OCI-LY3 (cell line): Measurements from ENCODE around the gene RAPGEF5.

ENCODE experiments used
- H2AFZ ChIP-seq: fragments of 200-600, 300-600 bp; shearing (Covaris generic); 2 replicates; pipeline ENCODE4 v1.6.0; 2014; ENCODE audit warnings: antibody characterized with exemption, low read depth, low read length
- H3K27ac ChIP-seq: fragments of 200-600, 300-600 bp; sonication (generic); 2 replicates; pipeline ENCODE4 v1.5.1; 2014; ENCODE audit warnings: mild to moderate bottlenecking, low read length, moderate library complexity, mixed read lengths
- H3K27me3 ChIP-seq: fragments of 200-600, 300-600 bp; sonication (generic); 2 replicates; pipeline ENCODE4 v1.6.1; 2014; ENCODE audit warnings: low read depth, low read length, mixed read lengths
- H3K36me3 ChIP-seq: fragments of 200-600, 300-600 bp; sonication (generic); replicated peaks from 2 replicates; pipeline ENCODE3; 2014; ENCODE audit warnings: low read depth, low read length, mixed read lengths
- H3K4me1 ChIP-seq: fragments of 300-600, 200-600 bp; sonication (generic); 2 replicates; pipeline ENCODE4 v1.6.1; 2014; ENCODE audit warnings: low read length, mixed read lengths
- H3K4me2 ChIP-seq: fragments of 200-600, 300-600 bp; sonication (generic); 2 replicates; pipeline ENCODE4 v1.6.1; 2014; ENCODE audit warnings: low read length, mixed read lengths
- H3K4me3 ChIP-seq: fragments of 300-600, 200-600 bp; sonication (generic); 2 replicates; pipeline ENCODE4 v1.5.1; 2014; ENCODE audit warnings: antibody characterized with exemption, mild to moderate bottlenecking, low read length, moderate library complexity
- H3K79me2 ChIP-seq: fragments of 300-600, 200-600 bp; shearing (Covaris generic); 2 replicates; pipeline ENCODE4 v1.6.1; 2014; ENCODE audit warnings: mild to moderate bottlenecking, low read length, mixed read lengths
- H3K9ac ChIP-seq: fragments of 300-600, 200-600 bp; shearing (Covaris generic); 2 replicates; pipeline ENCODE4 v1.6.0; 2014; ENCODE audit warnings: mild to moderate bottlenecking, low read length, moderate library complexity
- H3K9me3 ChIP-seq: fragments of 200-600, 300-600 bp; shearing (Covaris generic); 2 replicates; pipeline ENCODE4 v1.6.1; 2014; ENCODE audit warnings: low read length, mixed read lengths; ENCODE audit not compliant: insufficient read depth
- H4K20me1 ChIP-seq: fragments of 200-600, 300-600 bp; sonication (generic); 2 replicates; pipeline ENCODE4 v1.6.1; 2016; ENCODE audit warnings: low read length, mixed read lengths; ENCODE audit not compliant: insufficient read depth
- CTCF ChIP-seq: fragments of 200-600, 300-600 bp; sonication (generic); IDR thresholded peaks from 2 replicates; pipeline ENCODE4 v1.5.1; 2014; ENCODE audit warnings: antibody characterized with exemption, low read length, low read depth
- EZH2phosphoT487 ChIP-seq: fragments of 200-600 bp; shearing (Covaris generic); IDR thresholded peaks from 2 replicates; pipeline ENCODE4 v1.6.1; 2018; ENCODE audit warnings: antibody characterized with exemption, mixed run types, low read depth

RAPGEF5 gene

GRCh38 chr7:22373388-22373787 is 16.4 kb upstream of the RAPGEF5 start:
- Histone ChIP-seq H3K4me2 (no peak overlapping the region), H3K79me2 (no peaks in the 10 kb centered on the region), H3K36me3 (no peaks in the 10 kb centered on the region), H3K27ac (no peak overlapping the region), H4K20me1 (no peaks in the 10 kb centered on the region), H3K4me3 (no peak overlapping the region), H2AFZ (no peak overlapping the region), H3K9me3 (no peaks in the 10 kb centered on the region), H3K27me3 (peaks cover 13% of the 10 kb centered on the region; the same call in 1 of the 2 replicates), H3K9ac (no peak overlapping the region), H3K4me1 (no peaks in the 10 kb centered on the region)
- TF ChIP-seq EZH2phosphoT487: no peak
- no peak for TF ChIP-seq CTCF

- peaks cover 13% of the 10 kb centered on the region; the same call in 1 of the 2 replicates for H3K27me3 ChIP-seq
- no peak overlapping the region for H3K9ac ChIP-seq
- H3K4me3 ChIP-seq: no peak overlapping the region
- H3K9me3 ChIP-seq: no peaks in the 10 kb centered on the region
- H3K4me2 ChIP-seq: no peak overlapping the region
- no peaks in the 10 kb centered on the region for H3K36me3 ChIP-seq
- no peak overlapping the region for H3K27ac ChIP-seq
- H4K20me1 ChIP-seq: no peaks in the 10 kb centered on the region
- H3K79me2 ChIP-seq: no peaks in the 10 kb centered on the region
- TF ChIP-seq CTCF (no peak), EZH2phosphoT487 (no peak)
- H2AFZ ChIP-seq: no peak overlapping the region
- no peaks in the 10 kb centered on the region for H3K4me1 ChIP-seq
Measured at GRCh38 chr7:22372863-22373262, 15.9 kb upstream of the RAPGEF5 start.

GRCh38 chr7:22371878-22372277 is 14.9 kb upstream of the RAPGEF5 start:
- no peak overlapping the region for H3K9ac ChIP-seq
- H3K4me3 ChIP-seq: no peak overlapping the region
- no peak overlapping the region for H3K27ac ChIP-seq
- TF ChIP-seq EZH2phosphoT487: no peak
- TF ChIP-seq CTCF: no peak
- H3K4me2 ChIP-seq: no peak overlapping the region
- no peaks in the 10 kb centered on the region for H3K36me3 ChIP-seq
- H3K4me1 ChIP-seq: no peaks in the 10 kb centered on the region
- no peaks in the 10 kb centered on the region for H3K9me3 ChIP-seq
- no peak overlapping the region for H2AFZ ChIP-seq
- H3K27me3 ChIP-seq: 0 out of 2 replicates have a peak, but pooled peaks cover 4% of the 10 kb centered on the region
- H3K79me2 ChIP-seq: no peaks in the 10 kb centered on the region
- H4K20me1 ChIP-seq: no peaks in the 10 kb centered on the region

- no peaks in the 10 kb centered on the region for H4K20me1 ChIP-seq
- no peak overlapping the region for H2AFZ ChIP-seq
- H3K9me3 ChIP-seq: no peaks in the 10 kb centered on the region
- H3K27me3 ChIP-seq: no peaks in the 10 kb centered on the region
- no peak overlapping the region for H3K9ac ChIP-seq
- no peak overlapping the region for H3K27ac ChIP-seq
- H3K79me2 ChIP-seq: no peaks in the 10 kb centered on the region
- no peak for TF ChIP-seq EZH2phosphoT487
- TF ChIP-seq CTCF: no peak
- no peaks in the 10 kb centered on the region for H3K36me3 ChIP-seq
- no peaks in the 10 kb centered on the region for H3K4me1 ChIP-seq
- H3K4me2 ChIP-seq: no peak overlapping the region
- H3K4me3 ChIP-seq: no peak overlapping the region
Measured at GRCh38 chr7:22364900-22365299, 7.9 kb upstream of the RAPGEF5 start.
